ENCODE results near the gene CDK5R2.

The CDK5R2 gene

DNA sequence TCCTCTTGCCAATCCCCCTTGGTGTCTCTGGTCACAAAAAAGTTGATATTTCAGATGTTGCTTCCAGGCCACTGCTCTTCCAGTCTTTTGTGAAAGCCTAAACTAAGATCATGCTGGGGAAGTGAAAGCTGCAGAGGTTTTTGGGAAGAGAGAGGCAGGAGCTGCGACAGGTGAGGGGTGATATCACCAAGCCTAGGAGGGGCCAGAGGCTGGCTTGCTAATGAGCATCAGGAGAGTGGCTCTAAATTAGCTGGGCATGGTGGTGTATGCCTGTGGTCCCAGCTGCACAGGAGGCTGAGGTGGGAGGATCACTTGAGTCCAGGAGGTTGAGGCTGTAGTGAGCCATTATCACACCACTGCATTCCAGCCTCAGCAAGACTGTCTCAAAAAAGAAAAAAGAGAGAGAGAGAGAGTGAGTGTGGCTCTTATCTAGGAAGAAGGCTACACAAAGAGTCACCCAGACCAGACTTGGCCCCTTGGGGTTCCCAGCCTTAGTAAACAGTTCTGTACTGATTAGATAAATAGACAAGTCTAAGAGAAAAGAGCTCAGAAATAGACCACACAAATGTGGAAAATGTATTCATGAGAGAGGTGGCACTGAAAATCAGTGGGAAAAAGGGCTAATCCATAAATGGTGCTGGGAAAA, 14.6 kb upstream of the CDK5R2 start:
- TF ChIP-seq YY1 (IDR thresholded peaks at IDR 0.05; ENCODE audit: insufficient read depth, insufficient read length) (no peak), SUZ12 (IDR thresholded peaks at IDR 0.05; ENCODE audit: extremely low read depth, insufficient read depth, insufficient read length) (no peak), ZNF274 (IDR thresholded peaks at IDR 0.05; ENCODE audit: low read depth, low read length) (no peak)
- no peaks in the 10 kb centered on the region for H3K4me1 ChIP-seq (ENCODE audit: insufficient read depth, insufficient read length)
- H3K4me3 ChIP-seq (ENCODE audit: insufficient read length, low read depth) = no peak overlapping the region
- no peak overlapping the region for H3K9ac ChIP-seq (ENCODE audit: insufficient read length, low read depth)
- peaks cover 5% of the 10 kb centered on the region; the same call in 1 of the 2 replicates for H3K9me3 ChIP-seq (ENCODE audit: insufficient read depth, low read length)
- DNase-seq (ENCODE audit: low read depth, low spot score) = no peak
- H3K36me3 ChIP-seq (ENCODE audit: insufficient read depth, insufficient read length, low read length) = no peaks in the 10 kb centered on the region
- H3K27me3 ChIP-seq (ENCODE audit: insufficient read depth, insufficient read length) = no peaks in the 10 kb centered on the region

DNA sequence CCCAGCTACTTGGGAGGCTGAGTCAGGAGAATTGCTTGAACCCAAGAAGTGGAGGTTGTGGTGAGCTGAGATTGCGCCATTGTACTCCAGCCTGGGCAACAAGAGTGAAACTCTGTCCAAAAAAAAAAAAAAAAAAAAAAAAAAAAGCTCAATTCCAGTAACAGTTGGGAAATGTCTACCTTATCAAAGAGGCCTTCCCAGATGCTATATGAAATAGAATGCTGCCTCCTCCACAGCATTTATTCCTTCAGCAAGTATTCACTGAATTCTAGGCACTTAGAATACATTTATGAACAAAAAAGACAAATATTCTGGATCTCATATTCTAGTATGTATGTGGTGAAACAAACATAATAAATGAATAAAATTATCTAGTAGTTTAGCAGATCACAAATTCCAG, 12.8 kb upstream of the CDK5R2 start:
- Histone ChIP-seq H3K4me1 (ENCODE audit: insufficient read depth, insufficient read length) (no peaks in the 10 kb centered on the region), H3K27me3 (ENCODE audit: insufficient read depth, insufficient read length) (no peaks in the 10 kb centered on the region), H3K9ac (ENCODE audit: insufficient read length, low read depth) (no peak overlapping the region), H3K4me3 (ENCODE audit: insufficient read length, low read depth) (no peak overlapping the region), H3K9me3 (ENCODE audit: insufficient read depth, low read length) (no peaks in the 10 kb centered on the region; the same call in 1 of the 2 replicates), H3K36me3 (ENCODE audit: insufficient read depth, insufficient read length, low read length) (no peaks in the 10 kb centered on the region)
- no peak for DNase-seq (ENCODE audit: low read depth, low spot score)
- TF ChIP-seq ZNF274 (IDR thresholded peaks at IDR 0.05; ENCODE audit: low read depth, low read length) (no peak), SUZ12 (IDR thresholded peaks at IDR 0.05; ENCODE audit: extremely low read depth, insufficient read depth, insufficient read length) (no peak), YY1 (IDR thresholded peaks at IDR 0.05; ENCODE audit: insufficient read depth, insufficient read length) (no peak)

DNA sequence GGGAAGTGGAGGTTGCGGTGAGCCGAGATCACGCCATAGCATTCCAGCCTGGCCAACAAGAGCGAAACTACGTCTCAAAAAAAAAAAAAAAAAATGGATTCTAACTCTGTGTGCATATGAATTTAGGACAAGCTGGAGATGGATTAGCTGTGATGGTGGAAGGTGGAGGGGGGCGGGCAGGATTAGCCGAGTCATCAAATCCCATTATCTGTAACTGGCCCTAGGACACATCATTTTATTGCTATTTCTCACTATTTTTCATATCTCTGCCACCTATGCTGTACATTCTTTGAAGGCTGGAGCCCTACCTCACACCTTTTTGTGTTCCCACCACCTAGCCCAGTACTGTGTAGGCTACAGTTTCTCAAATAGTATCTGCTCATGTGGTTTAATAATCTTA, 7.3 kb upstream of the CDK5R2 start:
- DNase-seq (ENCODE audit: low read depth, low spot score) = no peak
- TF ChIP-seq ZNF274 (IDR thresholded peaks at IDR 0.05; ENCODE audit: low read depth, low read length) (no peak), YY1 (IDR thresholded peaks at IDR 0.05; ENCODE audit: insufficient read depth, insufficient read length) (no peak)
- peaks cover 11% of the 10 kb centered on the region; the same call in 1 of the 2 replicates for H3K9me3 ChIP-seq (ENCODE audit: insufficient read depth, low read length)
- H3K4me3 ChIP-seq (ENCODE audit: insufficient read length, low read depth) = no peak overlapping the region
- H3K27me3 ChIP-seq (ENCODE audit: insufficient read depth, insufficient read length) = peaks cover 8% of the 10 kb centered on the region
- H3K36me3 ChIP-seq (ENCODE audit: insufficient read depth, insufficient read length, low read length) = no peaks in the 10 kb centered on the region
- no peaks in the 10 kb centered on the region for H3K4me1 ChIP-seq (ENCODE audit: insufficient read depth, insufficient read length)
- no peak overlapping the region for H3K9ac ChIP-seq (ENCODE audit: insufficient read length, low read depth)

DNA sequence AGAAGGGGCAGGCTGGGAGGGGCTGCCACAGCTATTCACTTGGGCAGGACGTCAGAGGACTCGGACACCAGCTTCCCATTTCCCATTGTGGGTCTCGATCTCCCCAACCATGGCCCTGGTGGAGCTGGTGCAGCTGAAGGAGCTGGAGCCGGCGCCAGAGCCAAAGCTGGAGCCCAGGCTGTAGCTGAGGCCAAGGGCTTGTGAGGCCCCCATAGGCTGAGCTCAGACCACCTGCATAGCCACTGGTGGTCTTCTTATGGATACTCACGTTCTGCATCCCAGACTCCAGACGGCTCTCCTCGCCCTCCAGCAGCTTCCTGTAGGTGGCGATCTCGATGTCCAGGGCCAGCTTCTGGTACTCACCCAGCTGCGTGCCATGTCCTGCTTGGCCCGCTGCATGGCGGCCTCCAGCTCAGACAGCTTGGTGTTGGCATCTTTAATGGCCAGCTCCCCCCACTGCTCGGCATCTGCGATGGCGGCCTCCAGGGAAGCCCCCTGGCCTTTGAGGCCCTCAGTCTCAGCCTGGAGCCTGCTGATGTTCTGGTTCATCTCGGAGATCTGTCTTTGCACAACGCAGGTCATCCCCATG, 6.0 kb upstream of the CDK5R2 start:
- no peak overlapping the region for H3K4me3 ChIP-seq (ENCODE audit: insufficient read length, low read depth)
- H3K36me3 ChIP-seq (ENCODE audit: insufficient read depth, insufficient read length, low read length) = no peaks in the 10 kb centered on the region
- peaks cover 11% of the 10 kb centered on the region; the same call in 1 of the 2 replicates for H3K9me3 ChIP-seq (ENCODE audit: insufficient read depth, low read length)
- no peak for TF ChIP-seq ZNF274 (IDR thresholded peaks at IDR 0.05; ENCODE audit: low read depth, low read length)
- peaks cover 1% of the 10 kb centered on the region for H3K4me1 ChIP-seq (ENCODE audit: insufficient read depth, insufficient read length)
- H3K9ac ChIP-seq (ENCODE audit: insufficient read length, low read depth) = no peak overlapping the region
- H3K27me3 ChIP-seq (ENCODE audit: insufficient read depth, insufficient read length) = peaks cover 21% of the 10 kb centered on the region
- no peak for DNase-seq (ENCODE audit: low read depth, low spot score)

DNA sequence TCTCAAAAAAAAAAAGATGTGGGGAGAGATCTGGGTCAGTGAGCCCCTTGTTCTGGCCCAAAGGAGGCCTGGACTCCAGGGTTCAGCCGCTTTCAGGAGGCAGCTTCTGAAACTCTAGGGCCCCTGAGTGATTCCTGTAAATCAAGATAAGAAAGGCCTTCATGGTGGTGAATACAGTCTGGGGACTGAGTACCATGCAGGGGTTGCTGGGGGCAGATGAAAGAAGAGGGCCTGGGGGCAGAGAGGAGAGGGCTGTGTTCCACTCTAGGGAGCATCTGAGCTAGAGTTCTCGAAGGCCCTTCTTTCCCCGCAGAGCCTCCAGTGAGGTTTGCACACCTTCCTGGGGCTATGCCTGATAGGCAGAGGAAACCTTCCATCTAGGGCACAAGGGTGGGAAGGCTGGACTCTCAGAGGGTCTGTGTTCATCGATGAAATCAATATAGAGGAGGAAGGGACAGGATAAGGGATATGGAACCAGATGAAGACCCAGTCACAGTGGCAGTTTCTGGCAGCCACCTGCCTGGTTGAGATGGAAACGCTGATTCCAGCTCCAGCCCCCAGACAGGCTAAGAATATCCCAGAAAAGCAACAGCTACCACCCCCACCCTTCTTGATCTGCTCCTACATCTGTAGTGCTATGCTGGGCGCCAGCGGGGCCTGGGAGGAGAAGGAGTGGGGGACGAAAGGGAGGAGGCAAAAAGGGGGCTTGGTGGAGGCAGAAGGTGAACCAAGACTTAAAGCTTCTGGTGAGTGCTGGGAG, 4.7 kb upstream of the CDK5R2 start:
- Histone ChIP-seq H3K4me1 (ENCODE audit: insufficient read depth, insufficient read length) (peaks cover 8% of the 10 kb centered on the region), H3K9ac (ENCODE audit: insufficient read length, low read depth) (no peak overlapping the region), H3K36me3 (ENCODE audit: insufficient read depth, insufficient read length, low read length) (no peaks in the 10 kb centered on the region), H3K4me3 (ENCODE audit: insufficient read length, low read depth) (no peak overlapping the region), H3K9me3 (ENCODE audit: insufficient read depth, low read length) (peaks cover 11% of the 10 kb centered on the region; the same call in 1 of the 2 replicates), H3K27me3 (ENCODE audit: insufficient read depth, insufficient read length) (peaks cover 31% of the 10 kb centered on the region)
- no peak for DNase-seq (ENCODE audit: low read depth, low spot score)
- TF ChIP-seq YY1 (IDR thresholded peaks at IDR 0.05; ENCODE audit: insufficient read depth, insufficient read length) = no peak
- no peak for TF ChIP-seq ZNF274 (IDR thresholded peaks at IDR 0.05; ENCODE audit: low read depth, low read length)
- no peak for TF ChIP-seq SUZ12 (IDR thresholded peaks at IDR 0.05; ENCODE audit: extremely low read depth, insufficient read depth, insufficient read length)

DNA sequence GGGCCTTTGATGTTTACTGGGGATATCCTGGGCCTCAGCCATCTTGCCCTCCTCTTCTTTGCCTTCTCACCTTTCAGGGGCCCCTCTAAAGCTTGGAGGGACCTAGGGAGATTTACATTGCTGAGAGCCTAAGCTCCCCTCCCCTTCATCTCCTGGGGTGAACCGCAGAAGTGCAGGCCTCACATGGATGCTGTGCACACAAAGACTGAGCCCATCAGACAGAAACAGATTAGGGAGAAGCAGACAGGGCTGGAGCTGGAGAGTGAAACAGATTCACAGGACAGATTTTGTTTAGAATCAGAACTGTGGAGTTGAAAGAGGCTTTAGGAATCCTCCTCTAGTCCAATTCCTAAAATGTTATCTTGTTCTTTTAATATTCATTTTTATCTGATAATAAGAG, 3.4 kb upstream of the CDK5R2 start:
- H3K27me3 ChIP-seq (ENCODE audit: insufficient read depth, insufficient read length) = peaks cover 44% of the 10 kb centered on the region
- TF ChIP-seq YY1 (IDR thresholded peaks at IDR 0.05; ENCODE audit: insufficient read depth, insufficient read length) = no peak
- no peak for TF ChIP-seq SUZ12 (IDR thresholded peaks at IDR 0.05; ENCODE audit: extremely low read depth, insufficient read depth, insufficient read length)
- TF ChIP-seq ZNF274 (IDR thresholded peaks at IDR 0.05; ENCODE audit: low read depth, low read length) = no peak
- no peak overlapping the region for H3K4me3 ChIP-seq (ENCODE audit: insufficient read length, low read depth)
- H3K36me3 ChIP-seq (ENCODE audit: insufficient read depth, insufficient read length, low read length) = no peaks in the 10 kb centered on the region
- DNase-seq (ENCODE audit: low read depth, low spot score) = no peak
- peaks cover 11% of the 10 kb centered on the region; the same call in 1 of the 2 replicates for H3K9me3 ChIP-seq (ENCODE audit: insufficient read depth, low read length)
- peaks cover 14% of the 10 kb centered on the region for H3K4me1 ChIP-seq (ENCODE audit: insufficient read depth, insufficient read length)
- no peak overlapping the region for H3K9ac ChIP-seq (ENCODE audit: insufficient read length, low read depth)

DNA sequence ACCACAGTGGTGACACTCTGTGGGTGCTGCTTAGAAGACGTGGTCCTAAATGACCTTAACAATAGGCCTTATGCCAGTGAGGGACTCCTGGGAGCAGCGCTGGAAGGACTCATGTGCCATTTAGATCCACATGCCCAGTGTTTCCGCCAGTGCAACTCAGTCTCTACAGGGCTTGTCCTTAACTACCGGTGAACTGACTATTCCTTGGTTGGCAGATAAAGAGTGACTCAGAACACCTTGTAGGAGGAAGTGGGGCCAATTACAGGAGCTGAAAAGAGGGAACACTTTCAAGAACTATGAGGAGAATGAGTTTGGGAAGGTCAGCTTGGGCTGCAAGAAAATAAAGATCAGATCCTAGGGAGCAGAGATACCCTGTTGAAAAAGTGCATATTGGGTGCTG, 1.8 kb upstream of the CDK5R2 start:
- Histone ChIP-seq H3K9ac (ENCODE audit: insufficient read length, low read depth) (no peak overlapping the region), H3K4me1 (ENCODE audit: insufficient read depth, insufficient read length) (peaks cover 15% of the 10 kb centered on the region), H3K27me3 (ENCODE audit: insufficient read depth, insufficient read length) (peaks cover 57% of the 10 kb centered on the region), H3K9me3 (ENCODE audit: insufficient read depth, low read length) (peaks cover under 1% of the 10 kb centered on the region; the same call in 1 of the 2 replicates), H3K4me3 (ENCODE audit: insufficient read length, low read depth) (no peak overlapping the region), H3K36me3 (ENCODE audit: insufficient read depth, insufficient read length, low read length) (no peaks in the 10 kb centered on the region)
- no peak for TF ChIP-seq SUZ12 (IDR thresholded peaks at IDR 0.05; ENCODE audit: extremely low read depth, insufficient read depth, insufficient read length)
- no peak for TF ChIP-seq ZNF274 (IDR thresholded peaks at IDR 0.05; ENCODE audit: low read depth, low read length)
- TF ChIP-seq YY1 (IDR thresholded peaks at IDR 0.05; ENCODE audit: insufficient read depth, insufficient read length) = no peak
- DNase-seq (ENCODE audit: low read depth, low spot score) = no peak
